ENCODE measurements around the gene PLEKHA7.
"Not testable (repeated sequence)": the region's sequence is repeated elsewhere in the genome, so short reads cannot be mapped to it uniquely, and the experiment has no call there.

The PLEKHA7 gene

GRCh38 chr11:16902182-16902581 lies 112.0 kb downstream of the PLEKHA7 start:
- no peak for DNase-seq

- DNase-seq, result no peak
These were observed 113.7 kb downstream of the PLEKHA7 start for GRCh38 chr11:16900491-16900890.

GRCh38 chr11:16899708-16900303 lies 114.4 kb downstream of the PLEKHA7 start:
- no peak for DNase-seq

- DNase-seq, result no peak
These were observed 115.8 kb downstream of the PLEKHA7 start for GRCh38 chr11:16898274-16898985.

GRCh38 chr11:16897470-16898061 lies 116.6 kb downstream of the PLEKHA7 start:
- no peak for DNase-seq

- no peak for DNase-seq
These were observed 117.3 kb downstream of the PLEKHA7 start for GRCh38 chr11:16896729-16897469.

- no peak for DNase-seq
These were observed 118.9 kb downstream of the PLEKHA7 start for GRCh38 chr11:16895306-16895705.

- no peak for DNase-seq
These were observed 120.7 kb downstream of the PLEKHA7 start for GRCh38 chr11:16893456-16894066.

GRCh38 chr11:16891964-16892363 lies 122.2 kb downstream of the PLEKHA7 start:
- DNase-seq, result no peak

- no peak for DNase-seq
These were observed 123.0 kb downstream of the PLEKHA7 start for GRCh38 chr11:16891165-16891564.

- no peak for DNase-seq
These were observed 123.8 kb downstream of the PLEKHA7 start for GRCh38 chr11:16890442-16890841.

- DNase-seq, result no peak
These were observed 124.3 kb downstream of the PLEKHA7 start for GRCh38 chr11:16889905-16890304.

GRCh38 chr11:16889010-16889409 lies 125.2 kb downstream of the PLEKHA7 start:
- DNase-seq, result not testable (repeated sequence)

GRCh38 chr11:16887887-16888286 lies 126.3 kb downstream of the PLEKHA7 start:
- not testable (repeated sequence) for DNase-seq

GRCh38 chr11:16883174-16883573 lies 131.0 kb downstream of the PLEKHA7 start:
- no peak for DNase-seq

GRCh38 chr11:16881766-16882165 lies 132.4 kb downstream of the PLEKHA7 start:
- DNase-seq, result no peak

GRCh38 chr11:16881074-16881709 lies 133.0 kb downstream of the PLEKHA7 start:
- DNase-seq, result peak; percentile 57

GRCh38 chr11:16880184-16880801 lies 133.9 kb downstream of the PLEKHA7 start:
- no peak for DNase-seq

GRCh38 chr11:16879690-16880089 lies 134.5 kb downstream of the PLEKHA7 start:
- DNase-seq, result no peak

GRCh38 chr11:16876837-16877236 lies 137.4 kb downstream of the PLEKHA7 start:
- no peak for DNase-seq

- no peak for DNase-seq
These were observed 138.0 kb downstream of the PLEKHA7 start for GRCh38 chr11:16876053-16876752.

All from left hindlimb (tissue), 1 donor.